ENCODE measurements around the gene SHISA7.

SHISA7 gene

DNA sequence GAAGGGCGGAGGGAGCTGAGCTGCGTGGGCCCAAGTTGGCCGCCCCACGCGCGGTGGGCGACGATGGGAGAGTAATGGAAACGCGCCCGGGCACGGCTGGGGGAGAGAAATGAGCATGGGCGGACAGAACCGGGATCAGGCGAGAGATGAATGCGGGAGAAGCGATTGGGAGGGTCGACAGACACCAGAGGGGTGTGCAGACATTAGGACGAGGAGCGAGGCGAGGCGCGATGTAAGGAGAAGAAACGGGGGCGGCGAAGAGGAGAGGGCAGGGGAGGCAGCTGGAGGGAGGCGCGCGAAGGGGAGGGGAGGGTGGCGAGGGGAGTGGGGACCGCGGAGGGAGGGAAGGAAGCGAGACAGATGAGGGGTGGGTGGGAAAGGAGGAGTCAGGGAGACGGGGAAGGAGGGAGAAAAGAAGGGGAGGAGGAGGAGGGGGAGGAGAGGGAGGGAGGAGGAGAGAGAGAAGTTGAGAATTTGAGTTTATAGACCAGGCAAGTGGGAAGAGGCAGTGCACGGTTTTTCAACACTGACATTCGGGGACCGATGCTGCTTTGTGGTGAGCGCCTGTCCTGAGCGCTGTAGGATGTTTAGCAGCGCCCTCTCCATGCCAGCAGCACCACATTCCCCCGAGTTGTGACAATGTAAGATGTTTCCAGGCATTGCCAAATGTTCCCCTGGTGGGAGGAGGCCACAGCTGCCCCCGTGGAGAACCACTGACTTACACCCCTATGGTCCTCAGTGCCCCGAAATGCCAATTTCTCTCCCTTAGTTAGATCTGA lies at the start of gene SHISA7:
Gene SHISA7, minus strand, starts transcription at position 256 of the 779 bp plus-strand sequence. CDS start 437 bp downstream, outside the sequence.
- H3K27ac ChIP-seq = no peak within 1 kb of the TSS
- TF ChIP-seq, protein P1, sequence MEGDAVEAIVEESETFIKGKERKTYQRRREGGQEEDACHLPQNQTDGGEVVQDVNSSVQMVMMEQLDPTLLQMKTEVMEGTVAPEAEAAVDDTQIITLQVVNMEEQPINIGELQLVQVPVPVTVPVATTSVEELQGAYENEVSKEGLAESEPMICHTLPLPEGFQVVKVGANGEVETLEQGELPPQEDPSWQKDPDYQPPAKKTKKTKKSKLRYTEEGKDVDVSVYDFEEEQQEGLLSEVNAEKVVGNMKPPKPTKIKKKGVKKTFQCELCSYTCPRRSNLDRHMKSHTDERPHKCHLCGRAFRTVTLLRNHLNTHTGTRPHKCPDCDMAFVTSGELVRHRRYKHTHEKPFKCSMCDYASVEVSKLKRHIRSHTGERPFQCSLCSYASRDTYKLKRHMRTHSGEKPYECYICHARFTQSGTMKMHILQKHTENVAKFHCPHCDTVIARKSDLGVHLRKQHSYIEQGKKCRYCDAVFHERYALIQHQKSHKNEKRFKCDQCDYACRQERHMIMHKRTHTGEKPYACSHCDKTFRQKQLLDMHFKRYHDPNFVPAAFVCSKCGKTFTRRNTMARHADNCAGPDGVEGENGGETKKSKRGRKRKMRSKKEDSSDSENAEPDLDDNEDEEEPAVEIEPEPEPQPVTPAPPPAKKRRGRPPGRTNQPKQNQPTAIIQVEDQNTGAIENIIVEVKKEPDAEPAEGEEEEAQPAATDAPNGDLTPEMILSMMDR (conservative IDR thresholded peaks at IDR 0.05) = no peak

- H3K27ac ChIP-seq = no peak overlapping the region
- TF ChIP-seq, protein P1 (conservative IDR thresholded peaks at IDR 0.05) = no peak
These were observed 49.4 kb upstream of the SHISA7 start for GRCh38 chr19:55492362-55492944.

DNA sequence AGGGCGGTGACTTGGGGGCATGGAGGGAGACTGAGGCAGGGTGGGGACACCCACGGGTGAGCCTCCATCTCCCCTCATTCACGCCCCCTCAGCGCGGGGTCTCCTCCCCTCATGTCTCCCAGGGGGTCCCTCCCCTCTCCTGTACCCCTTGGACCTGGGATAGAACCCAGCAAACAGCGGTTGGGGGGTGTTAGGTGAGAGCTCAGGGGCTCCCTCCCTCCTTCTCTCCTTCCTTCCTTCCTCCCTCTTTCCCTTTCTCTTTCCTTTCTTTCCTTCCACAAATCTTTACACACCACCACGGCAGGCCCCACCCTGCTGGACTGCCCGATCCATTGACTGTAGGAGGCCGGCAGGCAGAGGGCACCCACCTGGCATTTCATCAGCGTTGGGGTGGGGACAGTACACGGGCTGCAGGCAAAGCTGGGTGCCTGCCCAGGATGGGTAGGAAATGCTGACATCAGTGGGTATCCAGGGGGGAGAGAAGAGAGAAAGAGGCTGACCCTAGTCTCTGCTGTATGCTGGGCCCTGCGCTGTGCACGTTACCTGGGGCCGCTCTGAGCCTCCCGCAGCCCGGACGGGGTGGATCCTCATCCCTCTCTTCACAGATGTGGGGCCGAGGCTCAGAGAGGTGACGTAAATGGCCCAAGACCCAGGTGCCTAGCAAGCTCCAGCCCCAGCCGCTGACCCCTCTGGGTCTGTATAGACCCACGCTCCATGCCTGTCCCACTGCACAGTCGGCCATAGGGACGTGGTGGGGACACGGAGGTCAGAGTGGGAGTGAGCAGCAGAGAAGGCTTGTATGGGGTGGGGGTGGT lies 48.7 kb upstream of the SHISA7 start:
- TF ChIP-seq, protein P1 (conservative IDR thresholded peaks at IDR 0.05) = no peak
- no peak overlapping the region for H3K27ac ChIP-seq

- no peak overlapping the region for H3K27ac ChIP-seq
- TF ChIP-seq, protein P1 (conservative IDR thresholded peaks at IDR 0.05) = no peak
These were observed 47.7 kb upstream of the SHISA7 start for GRCh38 chr19:55490478-55491432.

- H3K27ac ChIP-seq = no peak overlapping the region
- TF ChIP-seq, protein P1 (conservative IDR thresholded peaks at IDR 0.05) = no peak
These were observed 46.8 kb upstream of the SHISA7 start for GRCh38 chr19:55489711-55490477.

GRCh38 chr19:55488986-55489710 lies 46.0 kb upstream of the SHISA7 start:
- H3K27ac ChIP-seq = no peak overlapping the region
- TF ChIP-seq, protein P1 (conservative IDR thresholded peaks at IDR 0.05) = no peak
